ENCODE results near the gene GTF3C6. TPM values are rescaled to one million over a fixed set of nuclear protein-coding genes. Genes with fewer than 3 reads are reported as not detected.
A peak's percentile ranks its signal among the peaks of the same experiment; 100 is the strongest.

The GTF3C6 gene
- total RNA-seq (2022) (96.8 and 96.9 TPM in 2 replicates), Bru-seq, nascent RNA (percentile 78 among the genes with signal in this experiment), BruChase-seq, experiment 1, labeled RNA remaining after a 6-hour chase (percentile 84 among the genes with signal in this experiment), BruChase-seq, experiment 2, labeled RNA remaining after a 2-hour chase (percentile 71 among the genes with signal in this experiment)
- long read RNA-seq, transcript GTF3C6-201 (6 exons, 952 nt) = major isoform, 192 of 202 reads
- long read RNA-seq, partial matches to known transcripts = 2 of 202 reads
- long read RNA-seq, other reads (novel, unspliced or antisense) = 7 of 202 reads

DNA sequence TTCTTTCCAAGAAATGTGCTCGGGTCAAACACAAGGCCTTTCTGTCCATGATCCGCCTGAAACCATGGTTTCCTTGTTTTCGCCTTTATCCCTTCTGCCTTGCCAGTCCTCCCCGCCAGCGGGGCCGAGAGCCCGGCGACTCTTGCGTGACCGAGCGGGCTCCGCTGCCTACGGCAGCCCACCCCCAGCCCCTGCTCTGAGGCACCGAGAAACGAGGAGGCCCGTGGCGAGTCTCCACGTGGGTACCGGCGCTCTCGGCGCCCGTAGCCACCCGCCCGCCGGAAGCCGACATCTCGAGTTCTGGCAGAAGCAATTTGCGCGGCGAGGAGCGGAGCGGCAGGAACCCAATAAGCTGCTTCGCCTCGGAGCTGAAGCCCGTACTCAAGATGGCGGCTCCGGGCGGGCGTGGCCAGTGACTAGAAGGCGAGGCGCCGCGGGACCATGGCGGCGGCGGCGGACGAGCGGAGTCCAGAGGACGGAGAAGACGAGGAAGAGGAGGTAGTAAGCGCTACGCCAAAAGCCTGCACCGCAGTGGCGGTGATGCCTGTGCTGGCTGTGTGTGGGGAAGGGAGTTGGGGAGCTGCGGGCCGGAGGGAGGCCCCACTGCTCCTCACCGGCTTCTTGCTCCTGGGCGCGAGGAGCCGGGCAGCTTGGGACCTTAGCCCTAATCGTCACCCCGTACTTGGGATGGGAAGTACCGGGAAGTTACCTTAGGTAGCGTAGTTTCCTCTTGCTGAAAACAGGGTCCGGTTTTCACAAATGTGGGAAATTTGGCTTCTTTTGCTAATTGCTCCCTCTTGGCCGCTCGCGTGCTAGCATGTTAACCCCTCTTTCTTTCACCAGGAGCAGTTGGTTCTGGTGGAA, at the start of gene GTF3C6:
Gene GTF3C6 (plus strand): TSS at position 378 of the 864 bp plus-strand sequence. CDS start 64 bp downstream, at position 442.
- intact Hi-C loops (cut with micrococcal nuclease) = loop anchor here (2.0 kb wide), 1 partner anchor 24 kb away; the partner anchor contains the start of gene RPF2

GRCh38 chr6:110930781-110931180, 27.7 kb upstream of the GTF3C6 start:
- no peak for TF ChIP-seq CTCF (IDR thresholded peaks at IDR 0.05; ENCODE audit: unreplicated experiment)
- no peak for DNase-seq (ENCODE audit: unreplicated experiment)
- Mint-ChIP-seq H3K36me3 (ENCODE audit: insufficient read depth, unreplicated experiment) (no peaks in the 10 kb centered on the region), H3K9me3 (ENCODE audit: unreplicated experiment) (no peaks in the 10 kb centered on the region), H3K4me3 (ENCODE audit: unreplicated experiment) (no peak overlapping the region), H3K27me3 (ENCODE audit: insufficient read depth, unreplicated experiment) (no peaks in the 10 kb centered on the region), H3K4me1 (ENCODE audit: insufficient read depth, unreplicated experiment) (no peaks in the 10 kb centered on the region), H3K27ac (ENCODE audit: low read depth, unreplicated experiment) (no peak overlapping the region)
- ChIA-PET POLR2A (no interaction called here), CTCF (no interaction called here)
- intact Hi-C loops (cut with micrococcal nuclease) = no loop called here
- BruUV-seq (replicated peaks) = no TSS peak

More for the DNA sequence above, at the start of gene GTF3C6:
- POLR2A ChIA-PET = interaction anchor here (0.7 to 3.7 kb wide), 18 partner anchors 9 to 779 kb away, joined by 3 to 36 read pairs (median 4); partner anchors contain the start of genes AMD1, CDC40, CDK19 and RPF2
- no peak for TF ChIP-seq CTCF (IDR thresholded peaks at IDR 0.05; ENCODE audit: unreplicated experiment)
- DNase-seq (ENCODE audit: unreplicated experiment) = peak; percentile 92
- Mint-ChIP-seq H3K27me3 (ENCODE audit: insufficient read depth, unreplicated experiment) (no peaks in the 10 kb centered on the region), H3K27ac (ENCODE audit: low read depth, unreplicated experiment) (peak within 1 kb of the TSS; percentile 100), H3K9me3 (ENCODE audit: unreplicated experiment) (no peaks in the 10 kb centered on the region), H3K36me3 (ENCODE audit: insufficient read depth, unreplicated experiment) (peaks cover 33% of the 10 kb centered on the region), H3K4me3 (ENCODE audit: unreplicated experiment) (peak within 1 kb of the TSS; percentile 99), H3K4me1 (ENCODE audit: insufficient read depth, unreplicated experiment) (no peaks in the 10 kb centered on the region)
- CTCF ChIA-PET = interaction anchor here (0.5 to 3.5 kb wide), 7 partner anchors 9 to 1400 kb away, joined by 3 to 12 read pairs (median 4); no protein-coding TSS in a partner anchor
- BruUV-seq (replicated peaks) = TSS peak; percentile 58

DNA sequence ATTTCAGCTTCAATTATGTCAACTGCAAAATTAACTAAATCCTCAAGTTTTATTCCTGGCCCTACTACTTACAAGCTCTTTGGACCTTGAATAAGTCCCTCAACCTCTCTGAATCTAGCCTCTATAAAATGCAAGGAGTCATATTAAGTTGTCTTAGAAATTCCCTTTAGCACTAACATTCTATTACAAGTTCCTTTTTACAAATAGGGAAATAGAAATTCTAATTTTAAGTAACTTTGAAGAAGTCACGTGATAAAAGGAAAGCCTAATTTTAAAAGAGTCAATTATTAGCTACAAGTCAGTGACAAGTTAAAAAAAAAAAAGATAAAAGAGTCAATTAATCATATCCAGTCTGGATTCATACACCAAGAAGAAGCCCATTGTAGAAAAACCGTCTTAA, 24.6 kb upstream of the GTF3C6 start:
- CTCF ChIA-PET = interaction anchor here (0.9 to 1.6 kb wide), 2 partner anchors 11 to 77 kb away, joined by 4 to 6 read pairs; no protein-coding TSS in a partner anchor
- no peaks in the 10 kb centered on the region for H3K4me1 Mint-ChIP-seq (ENCODE audit: insufficient read depth, unreplicated experiment)
- DNase-seq (ENCODE audit: unreplicated experiment) = no peak
- no peak for TF ChIP-seq CTCF (IDR thresholded peaks at IDR 0.05; ENCODE audit: unreplicated experiment)
- no peak overlapping the region for H3K27ac Mint-ChIP-seq (ENCODE audit: low read depth, unreplicated experiment)
- no peaks in the 10 kb centered on the region for H3K27me3 Mint-ChIP-seq (ENCODE audit: insufficient read depth, unreplicated experiment)
- no TSS peak for BruUV-seq (replicated peaks)
- no peak overlapping the region for H3K4me3 Mint-ChIP-seq (ENCODE audit: unreplicated experiment)
- intact Hi-C loops (cut with micrococcal nuclease) = no loop called here
- POLR2A ChIA-PET = no interaction called here
- no peaks in the 10 kb centered on the region for H3K9me3 Mint-ChIP-seq (ENCODE audit: unreplicated experiment)
- no peaks in the 10 kb centered on the region for H3K36me3 Mint-ChIP-seq (ENCODE audit: insufficient read depth, unreplicated experiment)

- ChIA-PET POLR2A (no interaction called here), CTCF (interaction anchor here (0.9 to 1.6 kb wide), 2 partner anchors 10 to 76 kb away, joined by 4 to 6 read pairs; no protein-coding TSS in a partner anchor)
- no peaks in the 10 kb centered on the region for H3K36me3 Mint-ChIP-seq (ENCODE audit: insufficient read depth, unreplicated experiment)
- BruUV-seq (replicated peaks) = no TSS peak
- H3K9me3 Mint-ChIP-seq (ENCODE audit: unreplicated experiment) = no peaks in the 10 kb centered on the region
- no peak for DNase-seq (ENCODE audit: unreplicated experiment)
- H3K27me3 Mint-ChIP-seq (ENCODE audit: insufficient read depth, unreplicated experiment) = no peaks in the 10 kb centered on the region
- no peak overlapping the region for H3K4me3 Mint-ChIP-seq (ENCODE audit: unreplicated experiment)
- no peaks in the 10 kb centered on the region for H3K4me1 Mint-ChIP-seq (ENCODE audit: insufficient read depth, unreplicated experiment)
- TF ChIP-seq CTCF (IDR thresholded peaks at IDR 0.05; ENCODE audit: unreplicated experiment) = no peak
- intact Hi-C loops (cut with micrococcal nuclease) = no loop called here
- no peak overlapping the region for H3K27ac Mint-ChIP-seq (ENCODE audit: low read depth, unreplicated experiment)
Measured at GRCh38 chr6:110934381-110934898, 24.1 kb upstream of the GTF3C6 start.
